Fibroblast of villous mesenchyme (primary cell): ENCODE data around the gene LCORL. TPM values are rescaled to one million over a fixed set of nuclear protein-coding genes. Genes with fewer than 3 reads are reported as not detected.

Experiments used
- DNase-seq: peaks from one replicate; pipeline ENCODE4 v3.0.0-alpha.2; 2010; ENCODE audit warnings: low read depth
- H3K4me3 ChIP-seq: 2 replicates; pipeline ENCODE4 v1.5.1; 2011; ENCODE audit warnings: low read depth, mild to moderate bottlenecking, low read length
- CTCF ChIP-seq: IDR thresholded peaks from 2 replicates; pipeline ENCODE4 v1.5.1; 2012; ENCODE audit warnings: low read depth, mild to moderate bottlenecking, low read length; ENCODE audit not compliant: insufficient read depth
- total RNA-seq: library from RNA; depleted of rRNA; stranded (reverse); fragments of >200 nt; gene quantifications from 2 replicates; pipeline ENCODE4 v1.2.3, GENCODE V29; 2012

Gene LCORL
- total RNA-seq, 1 donor: 19.4 TPM

GRCh38 chr4:18052158-18052557 is 30.6 kb upstream of the LCORL start:
- no peak for DNase-seq
- H3K4me3 ChIP-seq: no peak overlapping the region
- no peak for TF ChIP-seq CTCF

GRCh38 chr4:18051281-18051680 is 29.7 kb upstream of the LCORL start:
- TF ChIP-seq CTCF: no peak
- no peak overlapping the region for H3K4me3 ChIP-seq
- no peak for DNase-seq

- no peak for TF ChIP-seq CTCF
- DNase-seq: no peak
- no peak overlapping the region for H3K4me3 ChIP-seq
Observed at GRCh38 chr4:18050448-18050847, 28.9 kb upstream of the LCORL start.

GRCh38 chr4:18049446-18049845 is 27.9 kb upstream of the LCORL start:
- DNase-seq: no peak
- no peak overlapping the region for H3K4me3 ChIP-seq
- TF ChIP-seq CTCF: no peak

GRCh38 chr4:18042754-18043153 is 21.2 kb upstream of the LCORL start:
- H3K4me3 ChIP-seq: no peak overlapping the region
- TF ChIP-seq CTCF: peak; percentile 34
- no peak for DNase-seq

- DNase-seq: no peak
- H3K4me3 ChIP-seq: no peak overlapping the region
- TF ChIP-seq CTCF: no peak
Observed at GRCh38 chr4:18042012-18042411, 20.5 kb upstream of the LCORL start.

- TF ChIP-seq CTCF: no peak
Observed at GRCh38 chr4:18041114-18041513, 19.6 kb upstream of the LCORL start.

More at GRCh38 chr4:18041114-18041513, 19.6 kb upstream of the LCORL start:
- H3K4me3 ChIP-seq: no peak overlapping the region
- no peak for DNase-seq
